ENCODE measurements around the gene OR10J4.
"Not testable (repeated sequence)": the region's sequence is repeated elsewhere in the genome, so short reads cannot be mapped to it uniquely, and the experiment has no call there.

The OR10J4 gene

GRCh38 chr1:159431904-159432303 is at the start of gene OR10J4:
Gene OR10J4, plus strand, starts transcription at chr1:159432204.
- Mint-ChIP-seq H3K27ac (no peak within 1 kb of the TSS), H3K4me3 (no peak within 1 kb of the TSS), H3K9me3 (no peaks in the 10 kb centered on the region), H3K4me1 (no peaks in the 10 kb centered on the region), H3K27me3 (peaks cover 6% of the 10 kb centered on the region), H3K36me3 (ENCODE audit: low read depth) (no peaks in the 10 kb centered on the region)
- ATAC-seq (no peak), DNase-seq (no peak)

GRCh38 chr1:159406821-159407220 is 25.2 kb upstream of the OR10J4 start:
- no peak overlapping the region for H3K27ac Mint-ChIP-seq
- H3K4me3 Mint-ChIP-seq: no peak overlapping the region
- no peaks in the 10 kb centered on the region for H3K36me3 Mint-ChIP-seq (ENCODE audit: low read depth)
- no peaks in the 10 kb centered on the region for H3K4me1 Mint-ChIP-seq
- ATAC-seq (no peak), DNase-seq (no peak)
- H3K9me3 Mint-ChIP-seq: peaks cover 4% of the 10 kb centered on the region
- H3K27me3 Mint-ChIP-seq: peaks cover 6% of the 10 kb centered on the region

GRCh38 chr1:159408862-159409400 is 23.1 kb upstream of the OR10J4 start:
- Mint-ChIP-seq H3K36me3 (ENCODE audit: low read depth) (no peaks in the 10 kb centered on the region), H3K4me1 (no peaks in the 10 kb centered on the region), H3K27me3 (peaks cover 2% of the 10 kb centered on the region), H3K4me3 (no peak overlapping the region), H3K9me3 (peaks cover 5% of the 10 kb centered on the region), H3K27ac (no peak overlapping the region)
- ATAC-seq: no peak
- no peak for DNase-seq

GRCh38 chr1:159421821-159422220 is 10.2 kb upstream of the OR10J4 start:
- Mint-ChIP-seq H3K27ac (no peak overlapping the region), H3K4me1 (no peaks in the 10 kb centered on the region), H3K4me3 (no peak overlapping the region), H3K36me3 (ENCODE audit: low read depth) (peaks cover 6% of the 10 kb centered on the region), H3K27me3 (peaks cover 9% of the 10 kb centered on the region), H3K9me3 (peaks cover 27% of the 10 kb centered on the region)
- no peak for ATAC-seq
- no peak for DNase-seq

GRCh38 chr1:159428536-159428935 is 3.5 kb upstream of the OR10J4 start:
- Mint-ChIP-seq H3K9me3 (no peaks in the 10 kb centered on the region), H3K4me3 (no peak overlapping the region), H3K27ac (no peak overlapping the region), H3K4me1 (no peaks in the 10 kb centered on the region), H3K27me3 (peaks cover 6% of the 10 kb centered on the region), H3K36me3 (ENCODE audit: low read depth) (no peaks in the 10 kb centered on the region)
- DNase-seq (no peak), ATAC-seq (no peak)

- Mint-ChIP-seq H3K27me3 (peaks cover 6% of the 10 kb centered on the region), H3K36me3 (ENCODE audit: low read depth) (no peaks in the 10 kb centered on the region), H3K27ac (no peak overlapping the region), H3K9me3 (no peaks in the 10 kb centered on the region), H3K4me1 (no peaks in the 10 kb centered on the region), H3K4me3 (no peak overlapping the region)
- DNase-seq (no peak), ATAC-seq (no peak)
These were observed 2.7 kb upstream of the OR10J4 start for GRCh38 chr1:159429074-159429861.

- no peak for ATAC-seq
- H3K4me3 Mint-ChIP-seq: no peak overlapping the region
- DNase-seq: no peak
- no peaks in the 10 kb centered on the region for H3K4me1 Mint-ChIP-seq
- H3K27me3 Mint-ChIP-seq: peaks cover 3% of the 10 kb centered on the region
- no peak overlapping the region for H3K27ac Mint-ChIP-seq
- H3K9me3 Mint-ChIP-seq: no peaks in the 10 kb centered on the region
- H3K36me3 Mint-ChIP-seq (ENCODE audit: low read depth): no peaks in the 10 kb centered on the region
These were observed 1.0 kb upstream of the OR10J4 start for GRCh38 chr1:159430985-159431384.

GRCh38 chr1:159436469-159436868 is 4.5 kb downstream of the OR10J4 start:
- Mint-ChIP-seq H3K36me3 (ENCODE audit: low read depth) (no peaks in the 10 kb centered on the region), H3K9me3 (no peaks in the 10 kb centered on the region), H3K27me3 (peaks cover 11% of the 10 kb centered on the region), H3K4me3 (no peak overlapping the region), H3K4me1 (no peaks in the 10 kb centered on the region), H3K27ac (no peak overlapping the region)
- DNase-seq (no peak), ATAC-seq (no peak)

- no peaks in the 10 kb centered on the region for H3K9me3 Mint-ChIP-seq
- H3K4me3 Mint-ChIP-seq: no peak within 1 kb of the TSS
- H3K36me3 Mint-ChIP-seq (ENCODE audit: low read depth): no peaks in the 10 kb centered on the region
- H3K27me3 Mint-ChIP-seq: peaks cover 14% of the 10 kb centered on the region
- H3K27ac Mint-ChIP-seq: no peak within 1 kb of the TSS
- no peak for DNase-seq
- no peak for ATAC-seq
- no peaks in the 10 kb centered on the region for H3K4me1 Mint-ChIP-seq
These were observed 7.4 kb downstream of the OR10J4 start, which contains the start of gene OR10J1 for GRCh38 chr1:159439422-159439821. Gene OR10J1, plus strand, starts transcription at chr1:159439722. Its CDS starts 70 bp downstream, at chr1:159439792.

GRCh38 chr1:159441360-159441759 is 9.4 kb downstream of the OR10J4 start:
- H3K36me3 Mint-ChIP-seq (ENCODE audit: low read depth): no peaks in the 10 kb centered on the region
- H3K27ac Mint-ChIP-seq: no peak overlapping the region

GRCh38 chr1:159442428-159442827 is 10.4 kb downstream of the OR10J4 start:
- no peaks in the 10 kb centered on the region for H3K36me3 Mint-ChIP-seq (ENCODE audit: low read depth)
- H3K4me1 Mint-ChIP-seq: no peaks in the 10 kb centered on the region
- ATAC-seq: no peak
- no peak overlapping the region for H3K27ac Mint-ChIP-seq
- H3K9me3 Mint-ChIP-seq: no peaks in the 10 kb centered on the region
- H3K27me3 Mint-ChIP-seq: peaks cover 8% of the 10 kb centered on the region
- no peak overlapping the region for H3K4me3 Mint-ChIP-seq
- no peak for DNase-seq

More at GRCh38 chr1:159441360-159441759, 9.4 kb downstream of the OR10J4 start:
- ATAC-seq (no peak), DNase-seq (no peak)
- Mint-ChIP-seq H3K4me3 (no peak overlapping the region), H3K9me3 (no peaks in the 10 kb centered on the region), H3K4me1 (no peaks in the 10 kb centered on the region), H3K27me3 (peaks cover 9% of the 10 kb centered on the region)

GRCh38 chr1:159443066-159443750 is 11.2 kb downstream of the OR10J4 start:
- no peak overlapping the region for H3K4me3 Mint-ChIP-seq
- no peaks in the 10 kb centered on the region for H3K4me1 Mint-ChIP-seq
- peaks cover 8% of the 10 kb centered on the region for H3K27me3 Mint-ChIP-seq
- ATAC-seq (no peak), DNase-seq (no peak)
- peaks cover 6% of the 10 kb centered on the region for H3K9me3 Mint-ChIP-seq
- H3K36me3 Mint-ChIP-seq (ENCODE audit: low read depth): no peaks in the 10 kb centered on the region
- no peak overlapping the region for H3K27ac Mint-ChIP-seq

- Mint-ChIP-seq H3K4me1 (no peaks in the 10 kb centered on the region), H3K27me3 (peaks cover 5% of the 10 kb centered on the region), H3K27ac (no peak overlapping the region), H3K4me3 (no peak overlapping the region), H3K36me3 (ENCODE audit: low read depth) (no peaks in the 10 kb centered on the region), H3K9me3 (peaks cover 9% of the 10 kb centered on the region)
- DNase-seq (no peak), ATAC-seq (no peak)
These were observed 12.5 kb downstream of the OR10J4 start for GRCh38 chr1:159444511-159444910.

- ATAC-seq: no peak
- Mint-ChIP-seq H3K4me1 (no peaks in the 10 kb centered on the region), H3K36me3 (ENCODE audit: low read depth) (no peaks in the 10 kb centered on the region), H3K4me3 (no peak overlapping the region), H3K9me3 (peaks cover 18% of the 10 kb centered on the region), H3K27me3 (peaks cover 2% of the 10 kb centered on the region), H3K27ac (no peak overlapping the region)
- no peak for DNase-seq
These were observed 16.2 kb downstream of the OR10J4 start for GRCh38 chr1:159448181-159448580.

- not testable (repeated sequence) for H3K27ac Mint-ChIP-seq; H3K36me3 Mint-ChIP-seq (ENCODE audit: low read depth); ATAC-seq; H3K4me3 Mint-ChIP-seq; H3K27me3 Mint-ChIP-seq; H3K4me1 Mint-ChIP-seq; DNase-seq
- peaks cover 24% of the 10 kb centered on the region for H3K9me3 Mint-ChIP-seq
These were observed 17.6 kb downstream of the OR10J4 start for GRCh38 chr1:159449605-159450004.

All from activated naive CD8-positive, alpha-beta T cell treated with anti-CD3 and anti-CD28 coated beads, Interleukin-2, amount 50 U/mL, for 24 hours (primary cell).